Measurements from ENCODE around the gene MTR.

MTR gene

DNA sequence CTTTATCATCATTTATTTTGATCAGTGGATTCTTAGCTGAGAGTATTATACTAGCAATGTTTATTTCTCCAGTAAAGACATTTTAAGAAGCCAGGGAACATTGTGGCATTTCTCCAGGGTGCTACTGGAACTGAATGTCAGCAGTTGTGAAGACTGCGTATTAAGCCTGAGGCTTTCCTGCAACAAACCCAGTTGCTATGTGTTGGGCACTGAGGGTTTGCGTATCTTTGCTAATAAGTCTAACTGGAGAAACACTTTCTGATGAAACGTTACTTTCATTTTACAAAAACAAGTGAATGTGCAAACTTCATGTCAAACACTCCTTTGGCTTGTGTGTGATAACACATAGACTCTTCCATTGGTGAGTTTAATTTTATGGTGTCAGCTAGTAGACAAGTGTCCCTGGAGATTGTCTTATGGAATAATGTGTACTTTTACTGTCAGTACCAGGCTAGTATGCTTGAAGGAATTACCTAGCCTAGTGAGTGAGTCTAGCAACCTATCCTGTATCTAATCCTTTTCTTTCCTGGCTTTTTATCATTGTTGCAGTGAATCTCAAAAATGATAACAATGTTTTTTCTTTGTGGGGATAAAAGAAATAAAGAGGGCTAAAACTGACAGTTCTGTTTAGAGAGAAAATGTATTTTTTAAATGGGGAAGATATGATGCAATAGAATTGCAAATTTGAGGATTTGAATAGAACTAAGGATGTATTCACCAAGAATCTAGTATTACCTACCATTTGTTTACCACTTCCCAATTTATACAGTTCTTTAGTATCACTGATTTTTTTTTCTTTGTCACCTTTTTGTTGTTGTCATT lies 70.1 kb downstream of the MTR start:
- no peak for DNase-seq (ENCODE audit: low spot score)

GRCh38 chr1:236865818-236866155 lies 70.7 kb downstream of the MTR start:
- DNase-seq (ENCODE audit: low spot score): no peak

DNA sequence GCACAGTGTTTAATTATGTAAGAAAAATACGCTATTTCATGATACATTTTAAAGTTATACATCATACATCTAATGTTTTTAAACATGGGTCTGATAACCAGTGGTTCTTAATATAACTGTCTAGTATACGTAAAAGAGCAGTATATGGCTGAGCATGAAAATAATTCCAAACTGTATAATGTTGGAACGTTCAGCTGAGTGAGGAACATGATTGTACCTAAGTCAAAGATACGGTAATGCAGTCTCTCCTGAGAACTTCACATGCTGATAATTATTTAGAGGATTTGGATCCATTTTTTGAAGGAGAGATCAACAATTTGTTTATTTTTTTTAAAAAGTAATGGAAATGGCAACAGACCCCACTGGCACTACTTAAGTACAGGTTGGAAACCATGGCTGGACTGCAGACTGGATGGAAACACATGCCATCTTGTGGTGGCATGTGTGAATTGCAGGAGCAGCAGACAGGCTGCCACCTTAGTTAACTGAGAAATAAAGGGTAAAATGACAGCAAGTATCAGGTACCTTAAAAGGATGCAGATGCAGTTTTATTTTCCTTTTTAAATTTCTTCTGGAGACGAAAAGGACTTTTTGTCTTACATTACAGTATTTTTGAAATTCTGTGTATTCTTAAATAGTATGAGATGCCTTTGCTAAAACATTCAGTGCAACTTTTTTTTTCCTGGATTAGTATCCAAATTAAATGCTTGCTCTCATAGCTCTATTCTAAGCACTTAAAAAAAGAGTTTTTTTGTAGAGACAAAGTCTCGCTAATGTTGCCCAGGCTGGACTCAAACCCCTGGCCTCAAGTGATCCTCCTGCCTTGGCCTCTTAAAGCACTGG lies 73.8 kb downstream of the MTR start:
- DNase-seq (ENCODE audit: low spot score): no peak

- no peak for DNase-seq (ENCODE audit: low spot score)
Measured at GRCh38 chr1:236869911-236870310, 74.8 kb downstream of the MTR start.

DNA sequence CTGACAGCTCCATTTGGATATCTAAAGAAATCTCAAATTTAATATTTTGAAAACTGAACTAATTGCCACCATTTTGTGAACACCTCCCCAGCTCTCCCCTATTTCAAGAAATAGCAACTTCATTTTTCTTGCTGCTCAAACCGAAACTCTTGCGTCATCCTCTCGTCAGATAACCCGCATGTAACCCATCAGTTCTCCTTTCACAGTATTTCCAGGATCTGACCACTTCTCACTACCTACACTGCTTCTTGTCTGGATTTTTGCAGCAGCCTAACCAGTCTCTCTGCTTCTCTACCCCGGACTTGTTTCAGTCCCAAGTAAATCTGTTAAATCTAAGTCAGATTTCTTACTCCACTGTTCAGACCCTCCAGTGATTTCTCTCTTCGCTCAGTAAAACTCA lies 75.6 kb downstream of the MTR start:
- DNase-seq (ENCODE audit: low spot score): no peak

- no peak for DNase-seq (ENCODE audit: low spot score)
Measured at GRCh38 chr1:236872075-236872666, 77.1 kb downstream of the MTR start.

- no peak for DNase-seq (ENCODE audit: low spot score)
Measured at GRCh38 chr1:236875975-236876374, 80.9 kb downstream of the MTR start.

GRCh38 chr1:236877661-236878060 lies 82.6 kb downstream of the MTR start:
- no peak for DNase-seq (ENCODE audit: low spot score)

- DNase-seq (ENCODE audit: low spot score): no peak
Measured at GRCh38 chr1:236880209-236880608, 85.1 kb downstream of the MTR start.

- DNase-seq (ENCODE audit: low spot score): no peak
Measured at GRCh38 chr1:236882678-236883077, 87.6 kb downstream of the MTR start.

GRCh38 chr1:236886199-236886598 lies 91.1 kb downstream of the MTR start:
- DNase-seq (ENCODE audit: low spot score): no peak

GRCh38 chr1:236887081-236887480 lies 92.0 kb downstream of the MTR start:
- DNase-seq (ENCODE audit: low spot score): no peak

GRCh38 chr1:236888126-236888525 lies 93.0 kb downstream of the MTR start:
- DNase-seq (ENCODE audit: low spot score): no peak

- DNase-seq (ENCODE audit: low spot score): no peak
Measured at GRCh38 chr1:236888903-236889302, 93.8 kb downstream of the MTR start.

DNA sequence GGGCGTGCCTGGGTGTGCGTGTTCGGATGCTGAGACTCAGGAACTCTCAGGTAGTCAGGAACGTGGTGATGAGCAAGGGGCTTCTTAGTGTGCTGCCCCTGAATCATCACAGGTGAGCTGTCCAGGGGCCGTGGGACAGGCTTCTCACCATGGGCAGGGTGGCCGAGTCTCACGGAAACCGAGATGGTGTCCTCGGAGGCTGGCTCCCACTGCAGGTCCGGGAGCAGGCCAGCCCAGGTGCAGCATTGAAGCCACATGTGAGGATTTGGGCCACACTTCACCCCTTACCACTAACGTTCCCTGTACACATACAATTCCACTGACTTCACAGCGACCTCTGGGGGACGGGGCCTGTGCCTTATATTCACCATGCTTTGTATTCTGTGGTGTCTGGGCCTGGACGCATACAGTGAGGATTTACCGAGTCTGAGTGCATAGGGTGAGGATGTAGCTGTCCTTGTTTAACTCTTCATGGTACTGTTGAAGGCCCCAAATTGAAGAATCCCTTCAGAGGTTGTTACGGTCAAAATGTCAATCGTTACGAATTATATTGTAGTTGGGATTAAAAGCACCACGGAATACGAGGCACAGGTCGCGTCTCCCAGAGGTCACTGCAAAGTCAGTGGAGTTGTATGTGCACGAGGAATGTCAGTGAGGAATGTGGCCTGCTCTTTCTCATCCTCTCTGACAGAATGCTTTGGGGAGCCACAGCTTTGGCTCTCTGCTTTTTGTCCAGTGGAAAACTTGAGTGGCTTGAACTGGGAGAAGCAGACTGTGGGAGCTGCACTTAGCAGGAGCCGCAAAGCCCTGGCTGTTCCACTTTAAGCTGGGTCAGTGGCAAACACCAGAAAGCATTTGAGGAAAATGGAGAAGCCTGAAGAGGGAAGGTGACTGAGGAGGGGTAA lies 95.3 kb downstream of the MTR start:
- no peak for DNase-seq (ENCODE audit: low spot score)

DNA sequence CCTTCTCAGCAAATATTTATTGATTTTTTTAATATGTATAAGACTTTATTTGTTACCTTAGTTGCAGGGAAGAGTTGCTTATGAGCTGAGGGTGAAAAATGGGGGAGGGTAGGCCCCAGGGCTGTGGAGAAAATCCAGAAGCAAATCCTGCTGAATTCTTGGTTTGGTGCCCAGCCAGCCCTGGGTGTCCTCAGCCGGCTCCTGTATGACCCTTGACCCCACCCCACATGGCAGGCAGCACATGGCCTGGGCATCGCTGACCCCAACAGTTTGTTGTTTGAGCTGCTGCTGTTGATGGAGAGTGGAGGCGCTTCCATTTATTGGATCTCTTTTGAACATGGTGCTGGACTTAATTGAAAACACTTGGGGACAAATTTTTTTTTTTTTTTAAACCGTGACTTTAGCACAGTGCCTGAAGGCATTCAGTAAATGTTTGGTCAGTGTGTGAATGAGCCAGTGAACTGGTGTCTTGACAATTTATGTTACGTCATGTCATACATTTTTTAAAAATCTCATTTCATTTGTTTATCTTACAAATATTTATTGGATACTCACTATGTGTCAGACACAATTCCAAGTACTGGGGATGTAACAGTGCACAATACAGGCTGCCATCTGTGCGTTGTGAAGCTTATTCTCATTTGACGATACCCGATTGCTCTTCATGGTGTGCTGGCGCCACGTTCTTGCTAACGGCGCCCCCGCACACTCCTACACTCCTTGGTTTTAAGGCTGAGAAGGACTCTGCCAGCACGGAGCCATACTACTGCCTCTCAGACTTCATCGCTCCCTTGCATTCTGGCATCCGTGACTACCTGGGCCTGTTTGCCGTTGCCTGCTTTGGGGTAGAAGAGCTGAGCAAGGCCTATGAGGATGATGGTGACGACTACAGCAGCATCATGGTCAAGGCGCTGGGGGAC lies 98.8 kb downstream of the MTR start:
- DNase-seq (ENCODE audit: low spot score): no peak

DNA sequence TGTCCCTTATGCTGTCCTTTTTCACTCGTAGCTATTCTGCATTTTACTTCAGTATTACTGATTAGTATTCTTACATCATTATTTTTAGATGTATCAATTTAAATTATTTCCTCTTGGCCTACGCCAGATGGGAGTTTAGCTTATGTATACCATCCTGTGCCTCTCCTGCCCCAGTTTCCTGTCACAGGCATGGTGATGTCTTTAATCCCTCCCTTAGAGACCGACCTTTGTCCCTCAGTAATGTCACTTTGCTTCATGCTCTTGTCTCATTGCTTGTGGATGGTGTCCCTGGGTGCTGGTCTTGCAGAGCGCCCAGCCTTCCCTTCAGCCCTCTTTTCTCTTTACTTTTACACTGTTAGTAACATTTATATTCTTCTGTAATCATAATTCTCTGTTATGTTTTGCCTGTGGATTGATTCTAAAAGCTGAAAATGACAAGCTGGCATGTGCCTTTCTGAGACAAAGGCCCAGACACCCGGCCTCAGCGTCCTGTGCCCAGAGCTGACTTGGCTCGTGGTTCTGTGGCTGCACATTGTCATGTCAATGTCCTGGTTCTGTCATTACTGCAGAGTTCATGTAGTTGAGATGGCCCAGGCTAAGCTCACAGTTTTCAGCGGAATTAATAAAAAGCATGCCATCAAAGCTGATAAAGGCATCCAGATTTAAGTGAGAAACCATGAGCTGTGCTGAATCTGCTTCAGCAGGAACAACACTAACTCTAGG lies 100.7 kb downstream of the MTR start:
- DNase-seq (ENCODE audit: low spot score): no peak

GRCh38 chr1:236896716-236897115 lies 101.6 kb downstream of the MTR start:
- no peak for DNase-seq (ENCODE audit: low spot score)

DNA sequence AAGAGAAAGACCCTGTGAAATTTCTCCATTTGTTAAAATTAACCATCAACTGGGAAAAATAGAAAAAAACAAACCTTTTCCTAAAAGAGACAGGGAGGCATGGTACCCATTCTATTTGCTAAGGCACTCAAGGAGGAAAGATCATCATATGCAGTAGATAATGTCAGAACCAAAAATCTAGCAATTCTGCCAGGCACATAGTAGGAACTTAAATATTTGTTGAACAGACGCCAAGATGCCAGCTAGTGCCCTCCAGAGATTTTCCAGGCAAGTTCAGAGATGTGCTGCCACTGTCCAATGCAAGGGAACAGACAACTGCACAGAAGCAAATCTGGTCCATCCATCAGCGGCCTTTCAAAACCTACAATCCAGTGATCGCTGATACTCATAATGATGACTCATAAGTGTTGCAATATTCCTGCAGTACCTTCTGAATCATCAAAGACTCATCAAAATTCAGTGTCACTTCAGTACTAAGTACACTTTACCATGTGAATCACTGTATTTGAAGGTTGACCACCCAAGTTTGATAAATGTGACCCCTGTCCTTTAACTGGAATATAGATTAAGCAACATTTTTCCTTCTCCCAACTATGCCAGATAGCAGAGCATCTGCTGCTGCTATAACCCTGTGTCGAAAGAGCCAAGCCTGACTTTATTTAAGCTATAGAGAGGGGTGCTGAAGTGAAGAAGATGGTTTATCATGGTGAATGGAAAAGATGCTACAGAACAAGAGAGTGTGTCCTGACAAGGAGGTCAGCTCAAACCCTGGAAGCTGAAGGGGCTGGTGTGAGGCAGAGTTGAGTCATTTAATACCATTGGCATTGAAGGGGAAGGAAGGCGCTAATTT lies 110.0 kb downstream of the MTR start:
- no peak for DNase-seq (ENCODE audit: low spot score)
